GM12892 (cell line): ENCODE data around the gene TOR1A.

Experiments
- POLR2A ChIP-seq: IDR thresholded peaks from 2 replicates; pipeline ENCODE4 v1.6.1; 2011; ENCODE audit warnings: low read depth, low read length, control low read depth
- POLR2AphosphoS5 ChIP-seq: IDR thresholded peaks from 2 replicates; pipeline ENCODE4 v1.6.1; 2011; ENCODE audit warnings: low read depth, low read length, control low read depth
- TAF1 ChIP-seq: IDR thresholded peaks from 2 replicates; pipeline ENCODE4 v1.6.1; 2011; ENCODE audit warnings: low read depth, mild to moderate bottlenecking, control low read depth, low read length, borderline replicate concordance

DNA sequence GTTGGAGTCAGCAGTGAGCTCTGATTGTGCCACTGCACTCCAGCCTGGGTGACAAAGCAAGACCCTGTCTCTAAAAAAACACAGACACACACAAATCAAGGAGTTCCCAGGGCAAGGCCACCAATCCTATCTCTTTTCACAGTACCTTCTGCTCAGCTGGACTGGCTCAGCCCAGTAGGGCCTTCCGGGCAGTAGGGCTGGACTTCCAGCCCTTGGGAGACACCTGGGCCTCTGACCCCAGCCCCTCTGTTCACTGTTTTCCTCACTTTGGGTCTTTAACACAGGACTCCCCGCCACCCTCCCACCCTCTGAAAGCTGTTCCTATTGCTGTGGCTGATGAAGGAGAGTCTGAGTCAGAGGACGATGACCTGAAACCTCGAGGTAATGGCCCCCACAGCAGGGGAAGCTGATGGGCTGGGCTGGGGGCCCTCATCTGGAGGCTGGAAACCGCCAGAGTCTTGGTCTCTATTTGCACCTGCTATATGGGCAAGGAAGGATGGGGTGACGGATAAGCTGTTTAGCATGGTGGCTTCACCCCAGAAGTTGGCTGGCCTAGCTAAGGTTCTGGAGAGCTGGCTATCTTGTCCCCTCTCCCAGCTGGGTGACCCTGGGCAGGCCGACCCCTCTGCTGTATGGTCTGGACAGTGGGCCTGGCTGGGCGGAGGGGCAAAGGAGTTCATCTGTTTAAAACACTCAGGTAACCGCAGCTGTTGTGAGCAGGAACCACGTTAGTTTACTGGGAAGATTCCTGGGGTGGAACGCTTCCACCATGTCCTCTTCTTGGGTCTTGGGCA lies 36.9 kb upstream of the TOR1A start:
- TF ChIP-seq POLR2AphosphoS5 (no peak), POLR2A (no peak), TAF1 (no peak)
